Esophagus squamous epithelium (tissue), 5 donors: ENCODE data around the gene FJX1. TPM values are rescaled to one million over a fixed set of nuclear protein-coding genes. Genes with fewer than 3 reads are reported as not detected.

Experiments used
- DNase-seq: peaks from one replicate; lab custom pipeline; 2025; lab: John Stamatoyannopoulos, UW
- H3K27ac ChIP-seq, 4 donors: fragments of 200-600 bp; sonication (generic); one replicate each; pipeline ENCODE4 v1.5.1; 2016 to 2019; ENCODE audit warnings: mild to moderate bottlenecking in 1 of 4
- H3K27me3 ChIP-seq, 4 donors: fragments of 200-600 bp; sonication (generic); 1 replicate in 3 of 4; 2 replicates in 1 of 4; pipeline versions ENCODE4 v1.5.1 to v1.6.0; 2017 to 2021; ENCODE audit warnings: antibody characterized with exemption in 1 of 4
- H3K36me3 ChIP-seq, 3 donors: fragments of 200-600 bp; sonication (generic); one replicate each; pipeline ENCODE4 v1.5.1; 2016 to 2019
- H3K4me1 ChIP-seq, 3 donors: fragments of 200-600 bp; sonication (generic); one replicate each; pipeline ENCODE4 v1.5.1; 2017 to 2019
- H3K4me3 ChIP-seq, 4 donors: fragments of 200-600 bp; sonication (generic); 1 replicate in 3 of 4; 2 replicates in 1 of 4; pipeline ENCODE4 v1.5.1; 2016 to 2019; ENCODE audit warnings: mild to moderate bottlenecking in 2 of 4, moderate library complexity in 1 of 4
- H3K9me3 ChIP-seq, 3 donors: fragments of 200-600 bp; sonication (generic); one replicate each; pipeline ENCODE4 v1.5.1; 2016 to 2019
- POLR2A ChIP-seq, 4 donors: fragments of 450-650 bp; IDR thresholded peaks; one replicate each; pipeline ENCODE4 v1.6.1; 2017; ENCODE audit warnings: antibody characterized with exemption in 4 of 4, mild to moderate bottlenecking in 4 of 4, moderate library complexity in 3 of 4
- WGBS, 2 donors: methylation state at CpG; one replicate each; pipeline ENCODE4 v1.1.5; 2018; 5-methylcytosine and 5-hydroxymethylcytosine counted together
- intact Hi-C: fragments of 100-400 bp; cut with DNase I; formaldehyde crosslinking; loops from one replicate; pipeline ENCODE4 v1.15.0; 2022
- total RNA-seq, 4 donors: library from RNA; depleted of rRNA; stranded (reverse); fragments of >200 nt; gene quantifications; one replicate each; pipeline ENCODE4 v1.1.0, GENCODE V29; 2016
- TF ChIP-seq, protein P1 (sequence below), 6 experiments: fragments of 450-650 bp in 4 of 6; fragments of 200-600 bp in 2 of 6; sonication (generic) in 2 of 6; IDR thresholded peaks; one replicate each; pipeline ENCODE4 v1.5.1; 2016 to 2019; ENCODE audit warnings: antibody characterized with exemption in 6 of 6, mild to moderate bottlenecking in 4 of 6, moderate library complexity in 4 of 6
- donor health status: DM: yes; HTN: yes; CAD: no.

FJX1 gene
- total RNA-seq, 4 donors from 2014 or later, result 8.8 to 12.4 (median 11.1) TPM

DNA sequence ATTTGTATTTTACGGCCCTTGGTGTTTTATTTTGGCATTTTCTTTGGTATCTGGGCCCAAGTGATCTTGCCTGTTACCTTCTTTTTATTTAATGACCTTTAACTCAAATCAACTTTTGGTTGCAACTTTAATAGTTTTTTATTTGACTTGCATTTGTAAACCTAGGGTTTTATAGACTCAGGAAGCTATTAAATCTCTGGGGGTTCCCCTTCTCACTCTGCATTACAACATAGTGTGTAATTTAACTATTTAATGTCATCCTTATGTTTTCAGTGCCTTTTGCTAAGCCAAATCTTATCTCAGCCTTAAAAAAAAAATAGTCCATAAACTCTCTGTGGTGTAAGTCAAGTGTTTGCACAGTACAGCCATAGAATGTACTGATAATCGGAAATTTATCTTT lies 3.4 kb downstream of the FJX1 start:
- H3K36me3 ChIP-seq, result no peaks in the 10 kb centered on the region
- H3K9me3 ChIP-seq, result no peaks in the 10 kb centered on the region
- no peak for DNase-seq
- no peak for TF ChIP-seq POLR2A (IDR thresholded peaks at IDR 0.05)
- TF ChIP-seq, protein P1, sequence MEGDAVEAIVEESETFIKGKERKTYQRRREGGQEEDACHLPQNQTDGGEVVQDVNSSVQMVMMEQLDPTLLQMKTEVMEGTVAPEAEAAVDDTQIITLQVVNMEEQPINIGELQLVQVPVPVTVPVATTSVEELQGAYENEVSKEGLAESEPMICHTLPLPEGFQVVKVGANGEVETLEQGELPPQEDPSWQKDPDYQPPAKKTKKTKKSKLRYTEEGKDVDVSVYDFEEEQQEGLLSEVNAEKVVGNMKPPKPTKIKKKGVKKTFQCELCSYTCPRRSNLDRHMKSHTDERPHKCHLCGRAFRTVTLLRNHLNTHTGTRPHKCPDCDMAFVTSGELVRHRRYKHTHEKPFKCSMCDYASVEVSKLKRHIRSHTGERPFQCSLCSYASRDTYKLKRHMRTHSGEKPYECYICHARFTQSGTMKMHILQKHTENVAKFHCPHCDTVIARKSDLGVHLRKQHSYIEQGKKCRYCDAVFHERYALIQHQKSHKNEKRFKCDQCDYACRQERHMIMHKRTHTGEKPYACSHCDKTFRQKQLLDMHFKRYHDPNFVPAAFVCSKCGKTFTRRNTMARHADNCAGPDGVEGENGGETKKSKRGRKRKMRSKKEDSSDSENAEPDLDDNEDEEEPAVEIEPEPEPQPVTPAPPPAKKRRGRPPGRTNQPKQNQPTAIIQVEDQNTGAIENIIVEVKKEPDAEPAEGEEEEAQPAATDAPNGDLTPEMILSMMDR (IDR thresholded peaks at IDR 0.05), result no peak
- intact Hi-C loops, result no loop called here
- 36 to 44% methylated on average over 2 of the region's 2 CpGs for WGBS, 2 donors
- H3K27me3 ChIP-seq, result peaks cover 0 to 65% (median 0%) of the 10 kb centered on the region in 4 donors
- peaks cover 18 to 67% (median 24%) of the 10 kb centered on the region in 3 donors for H3K4me1 ChIP-seq
- peak overlapping the region in 3 of 4 donors; percentile 0 to 47 (median 12) for H3K27ac ChIP-seq
- no peak overlapping the region for H3K4me3 ChIP-seq

DNA sequence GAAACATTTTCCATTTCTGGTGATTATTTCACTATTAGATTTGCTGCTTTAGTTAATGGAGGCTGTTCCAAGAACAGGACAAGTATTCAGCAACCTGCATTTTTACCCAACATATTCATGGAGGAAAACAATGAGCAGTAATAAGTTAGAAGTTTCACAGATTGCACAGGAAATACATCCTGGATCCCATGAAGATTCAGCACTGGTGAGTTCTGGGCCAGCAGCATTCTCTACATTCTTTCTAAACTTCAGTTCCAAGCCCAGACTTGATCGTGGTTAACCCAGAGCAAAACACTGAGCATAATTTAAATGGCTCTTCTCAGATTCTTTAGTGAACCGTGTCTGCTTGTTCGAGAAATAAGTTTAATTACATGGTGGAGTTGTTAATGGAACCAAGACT lies 3.8 kb downstream of the FJX1 start:
- 29% methylated on average over 3 of the region's 3 CpGs for whole genome bisulfite sequencing, 2 donors
- intact Hi-C loops, result no loop called here
- H3K27ac ChIP-seq, result peak overlapping the region in 3 of 4 donors; percentile 6 to 47 (median 12)

DNA sequence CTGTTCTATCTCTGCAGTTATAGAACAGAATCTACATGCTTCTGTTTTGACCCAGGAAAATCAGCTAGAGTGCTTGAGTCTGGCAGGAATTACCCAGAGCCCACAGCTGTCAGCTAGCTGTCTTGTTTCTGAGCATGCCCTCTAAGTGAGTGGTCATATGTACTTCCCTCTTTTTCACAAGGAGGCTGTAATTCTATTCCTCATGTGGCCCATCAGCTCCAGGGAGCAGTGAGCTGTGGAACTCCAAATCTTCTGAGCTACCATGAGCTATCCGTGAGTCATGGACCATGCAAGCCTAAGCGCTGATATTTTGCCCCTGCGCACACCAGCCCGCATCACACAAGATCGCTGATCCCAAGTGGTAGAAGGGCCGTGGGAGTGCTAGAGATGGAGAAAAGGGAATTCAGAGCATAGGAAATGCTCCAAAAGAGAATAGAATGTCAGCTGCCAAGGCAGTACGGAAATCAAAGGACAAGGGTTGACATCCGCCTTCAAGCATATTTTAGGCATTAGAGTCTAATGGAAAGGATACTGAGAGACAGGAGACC lies 5.4 kb downstream of the FJX1 start:
- Histone ChIP-seq H3K4me3 (no peak overlapping the region), H3K9me3 (no peaks in the 10 kb centered on the region), H3K36me3 (no peaks in the 10 kb centered on the region), H3K27ac (no peak overlapping the region), H3K27me3 (peaks cover 0 to 49% (median 0%) of the 10 kb centered on the region in 4 donors), H3K4me1 (peaks cover 16 to 53% (median 24%) of the 10 kb centered on the region in 3 donors)
- TF ChIP-seq, protein P1 (IDR thresholded peaks at IDR 0.05), result no peak
- no peak for TF ChIP-seq POLR2A (IDR thresholded peaks at IDR 0.05)
- WGBS, 2 donors, result 13 to 38% methylated on average over 8 of the region's 8 CpGs
- DNase-seq, result no peak
- intact Hi-C loops, result no loop called here

More for the DNA sequence above, 3.8 kb downstream of the FJX1 start:
- H3K4me1 ChIP-seq, result peaks cover 18 to 67% (median 24%) of the 10 kb centered on the region in 3 donors
- H3K9me3 ChIP-seq, result no peaks in the 10 kb centered on the region
- no peaks in the 10 kb centered on the region for H3K36me3 ChIP-seq
- no peak overlapping the region for H3K4me3 ChIP-seq
- H3K27me3 ChIP-seq, result peaks cover 0 to 65% (median 0%) of the 10 kb centered on the region in 4 donors
- DNase-seq, result no peak
- no peak for TF ChIP-seq POLR2A (IDR thresholded peaks at IDR 0.05)
- TF ChIP-seq, protein P1 (IDR thresholded peaks at IDR 0.05), result no peak

DNA sequence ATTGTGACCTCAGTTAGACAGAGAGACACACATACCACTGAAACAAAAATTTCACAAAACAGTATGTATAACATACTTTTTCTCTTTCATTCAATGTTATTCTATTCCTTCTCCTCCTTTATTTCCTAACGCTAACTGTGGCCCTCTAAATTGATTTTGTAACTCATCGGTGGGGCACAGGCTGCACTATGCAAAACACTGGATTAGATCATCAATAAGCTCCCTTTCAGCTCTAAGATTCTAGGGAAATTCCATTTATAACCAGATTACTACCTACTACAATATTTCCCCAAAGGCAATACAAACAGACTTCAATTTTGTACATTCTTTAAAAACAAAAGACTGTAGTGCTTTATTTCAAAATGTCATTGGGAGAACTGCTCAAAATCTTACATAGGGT lies 6.1 kb downstream of the FJX1 start:
- WGBS, 2 donors, result 57 to 79% methylated on average over 2 of the region's 2 CpGs
- H3K9me3 ChIP-seq, result no peaks in the 10 kb centered on the region
- H3K36me3 ChIP-seq, result no peaks in the 10 kb centered on the region
- peaks cover 10 to 47% (median 20%) of the 10 kb centered on the region in 3 donors for H3K4me1 ChIP-seq
- H3K4me3 ChIP-seq, result no peak overlapping the region
- no peak overlapping the region for H3K27ac ChIP-seq
- intact Hi-C loops, result no loop called here
- peaks cover 0 to 46% (median 0%) of the 10 kb centered on the region in 4 donors for H3K27me3 ChIP-seq
- TF ChIP-seq, protein P1 (IDR thresholded peaks at IDR 0.05), result no peak
- TF ChIP-seq POLR2A (IDR thresholded peaks at IDR 0.05), result no peak
- no peak for DNase-seq

DNA sequence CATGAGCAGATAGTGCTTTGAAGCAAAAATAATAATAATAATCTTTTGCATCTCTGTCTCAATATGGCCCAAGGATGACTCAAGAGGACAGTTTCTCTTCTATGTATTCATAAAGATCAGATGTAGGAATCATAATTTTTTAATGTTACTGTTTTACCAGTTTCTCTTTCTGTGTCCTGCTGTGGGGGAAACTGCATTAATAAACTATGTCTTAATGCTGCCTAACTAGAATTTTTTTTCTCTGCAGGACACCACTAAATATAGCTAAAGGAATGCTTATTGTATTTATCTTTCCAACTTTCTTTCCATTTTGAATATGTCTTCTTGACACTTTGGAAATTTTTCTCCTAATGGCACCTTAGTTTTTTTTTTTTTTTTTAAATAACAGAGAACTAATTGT lies 6.5 kb downstream of the FJX1 start:
- H3K27me3 ChIP-seq, result peaks cover 0 to 46% (median 0%) of the 10 kb centered on the region in 4 donors
- H3K36me3 ChIP-seq, result no peaks in the 10 kb centered on the region
- no peak overlapping the region for H3K4me3 ChIP-seq
- intact Hi-C loops, result no loop called here
- peaks cover 5 to 42% (median 19%) of the 10 kb centered on the region in 3 donors for H3K4me1 ChIP-seq
- H3K27ac ChIP-seq, result no peak overlapping the region
- DNase-seq, result no peak
- TF ChIP-seq, protein P1 (IDR thresholded peaks at IDR 0.05), result no peak
- TF ChIP-seq POLR2A (IDR thresholded peaks at IDR 0.05), result no peak
- no peaks in the 10 kb centered on the region for H3K9me3 ChIP-seq
